HepG2 (cell line): ENCODE results near the gene SEMA6B. TPM values are rescaled to one million over a fixed set of nuclear protein-coding genes. Genes with fewer than 3 reads are reported as not detected.

Experiments used
- AKAP8 ChIP-seq: sonication (generic); formaldehyde crosslinking; IDR thresholded peaks from 2 replicates; pipeline ENCODE4 v1.5.1; 2020; ENCODE audit warnings: mild to moderate bottlenecking, missing genetic modification reagents
- CERS6 ChIP-seq: sonication (generic); formaldehyde crosslinking; IDR thresholded peaks from 2 replicates; pipeline ENCODE4 v1.5.0; 2020; ENCODE audit warnings: missing genetic modification reagents
- CSRNP1 ChIP-seq: sonication (generic); formaldehyde crosslinking; IDR thresholded peaks from 2 replicates; pipeline ENCODE4 v1.8.1; 2023; ENCODE audit warnings: mild to moderate bottlenecking, missing genetic modification reagents
- FOXA1 ChIP-seq, 2 experiments: fragments of 450-650 bp in 1 of 2; sonication (generic) in 1 of 2; formaldehyde crosslinking in 1 of 2; IDR thresholded peaks; 2 replicates each; pipeline versions ENCODE4 v1.4.0 to v1.6.1; 2016 to 2020; ENCODE audit warnings: missing genetic modification reagents in 1 of 2
- KIAA2018 ChIP-seq: sonication (generic); formaldehyde crosslinking; IDR thresholded peaks from 2 replicates; pipeline ENCODE4 v1.5.0; 2020; ENCODE audit warnings: mild to moderate bottlenecking, missing genetic modification reagents, borderline replicate concordance
- MTA1 ChIP-seq: sonication (generic); formaldehyde crosslinking; IDR thresholded peaks from 2 replicates; pipeline ENCODE4 v1.4.0; 2020; ENCODE audit warnings: missing genetic modification reagents, mild to moderate bottlenecking, borderline replicate concordance
- SP2 ChIP-seq: sonication (generic); formaldehyde crosslinking; IDR thresholded peaks from 2 replicates; pipeline ENCODE4 v1.5.1; 2020; ENCODE audit warnings: mild to moderate bottlenecking, missing genetic modification reagents
- ZNF280B ChIP-seq: sonication (generic); formaldehyde crosslinking; IDR thresholded peaks from 2 replicates; pipeline ENCODE4 v1.5.0; 2020; ENCODE audit warnings: missing genetic modification reagents, mild to moderate bottlenecking, borderline replicate concordance
- ZNF317 ChIP-seq: sonication (generic); formaldehyde crosslinking; IDR thresholded peaks from 2 replicates; pipeline ENCODE4 v1.5.0; 2020; ENCODE audit warnings: mild to moderate bottlenecking, missing genetic modification reagents
- ZNF331 ChIP-seq: sonication (generic); formaldehyde crosslinking; IDR thresholded peaks from 2 replicates; pipeline ENCODE4 v1.4.0; 2020; ENCODE audit warnings: missing genetic modification reagents
- ZNF558 ChIP-seq: sonication (generic); formaldehyde crosslinking; IDR thresholded peaks from 2 replicates; pipeline ENCODE4 v1.9.0; 2022; ENCODE audit warnings: mild to moderate bottlenecking, missing genetic modification reagents, borderline replicate concordance
- ZNF772 ChIP-seq: sonication (generic); formaldehyde crosslinking; IDR thresholded peaks from 2 replicates; pipeline ENCODE4 v1.5.0; 2020; ENCODE audit warnings: mild to moderate bottlenecking, missing genetic modification reagents
- polyA plus RNA-seq, 8 experiments: library from polyadenylated mRNA; depleted of rRNA in 3 of 8; stranded (reverse) in 7 of 8; unstranded in 1 of 8; fragments of >200 nt; fragmentation: Illumina TruSeq in 4 of 8; extraction: Trizol in 4 of 8; gene quantifications; 2 replicates each; pipeline versions ENCODE4 v1.2.1 to v1.2.3, GENCODE V29; 2011 to 2016; ENCODE audit warnings: low read depth in 4 of 8, missing spikeins in 1 of 8, mixed read lengths in 1 of 8; ENCODE audit not compliant: insufficient read depth in 1 of 8
- total RNA-seq, 5 experiments: library from RNA; depleted of rRNA; stranded (reverse); fragments of >200 nt; fragmentation: Illumina TruSeq; extraction: Trizol; gene quantifications; 2 replicates each; pipeline ENCODE4 v1.2.3, GENCODE V29; 2016; ENCODE audit warnings: low read depth in 1 of 5

Gene SEMA6B
- total and polyA plus RNA-seq, 2 of the 13 experiments (the other 11 are each of a cell fraction or from before 2014, with no cell fraction given) = 45.5 to 67.1 TPM

GRCh38 chr19:4583961-4584669 is 24.6 kb upstream of the SEMA6B start (continued):
- TF ChIP-seq KIAA2018 (CRISPR knock-in tag) = no peak
- 0 out of 2 replicates have a peak, but pooled peaks have one; percentile 52 for TF ChIP-seq ZNF558 (CRISPR knock-in tag)
- peak; percentile 18; the same call in 1 of the 2 replicates for TF ChIP-seq CSRNP1 (CRISPR knock-in tag)
- peak; percentile 16; the same call in 1 of the 2 replicates for TF ChIP-seq ZNF280B (CRISPR knock-in tag)
- TF ChIP-seq FOXA1 (IDR thresholded peaks at IDR 0.05) = no peak
- peak; percentile 56 for TF ChIP-seq FOXA1 (CRISPR knock-in tag; IDR thresholded peaks at IDR 0.05)
- TF ChIP-seq ZNF772 = peak; percentile 30; the same call in 1 of the 2 replicates
- peak; percentile 46; the same call in 1 of the 2 replicates for TF ChIP-seq ZNF317 (CRISPR knock-in tag)
- peak; percentile 94 for TF ChIP-seq AKAP8 (CRISPR knock-in tag)
- TF ChIP-seq CERS6 (CRISPR knock-in tag) = no peak
- peak; percentile 91 for TF ChIP-seq ZNF331 (CRISPR knock-in tag)
- peak; percentile 91 for TF ChIP-seq MTA1 (CRISPR knock-in tag)
- TF ChIP-seq SP2 (CRISPR knock-in tag) = no peak
